ENCODE measurements around the gene RHOBTB3.

- no peak for TF ChIP-seq CTCF (IDR thresholded peaks at IDR 0.05; ENCODE audit: insufficient read depth, low read depth, low read length)
- TF ChIP-seq EZH2 (IDR thresholded peaks at IDR 0.05; ENCODE audit: insufficient read depth, low read length): no peak
Measured at GRCh38 chr5:95815155-95815729, 84.1 kb downstream of the RHOBTB3 start.

Measured in astrocyte (in vitro differentiated cells and primary cell).